Gastrocnemius medialis (tissue), 4 donors: Measurements from ENCODE around the gene MTERF4. TPM values are rescaled to one million over a fixed set of nuclear protein-coding genes. Genes with fewer than 3 reads are reported as not detected.

ENCODE experiments used
- ATAC-seq, 2 donors: fragments of 150-250 bp; one replicate each; pipeline ENCODE4 v1.9.1; 2016
- DNase-seq, 2 donors: peaks; one replicate each; pipeline ENCODE4 v3.0.0-alpha.2; 2019
- H3K27ac ChIP-seq, 4 donors: fragments of 200-600 bp; sonication (generic); 1 replicate in 1 of 4; 2 replicates in 3 of 4; pipeline ENCODE4 v1.5.1; 2016 to 2018; ENCODE audit warnings: mild to moderate bottlenecking in 2 of 4, moderate library complexity in 1 of 4
- H3K27me3 ChIP-seq, 3 donors: fragments of 200-600 bp; sonication (generic) in 2 of 3; 1 replicate in 1 of 3; 2 replicates in 2 of 3; pipeline versions ENCODE4 v1.5.1 to v1.6.0; 2016 to 2019; ENCODE audit warnings: mild to moderate bottlenecking in 1 of 3, moderate library complexity in 1 of 3
- H3K36me3 ChIP-seq, 2 donors: fragments of 200-600 bp; sonication (generic) in 1 of 2; one replicate each; pipeline ENCODE4 v1.5.1; 2017 to 2018
- H3K4me1 ChIP-seq, 2 donors: fragments of 200-600 bp; sonication (generic) in 1 of 2; one replicate each; pipeline ENCODE4 v1.5.1; 2016 to 2017; ENCODE audit warnings: mild to moderate bottlenecking in 2 of 2
- H3K4me3 ChIP-seq, 4 donors: fragments of 200-600 bp; sonication (generic) in 3 of 4; 1 replicate in 1 of 4; 2 replicates in 3 of 4; pipeline ENCODE4 v1.5.1; 2016 to 2019; ENCODE audit warnings: mild to moderate bottlenecking in 2 of 4
- H3K9me3 ChIP-seq, 3 donors: fragments of 200-600 bp; sonication (generic) in 2 of 3; 1 replicate in 1 of 3; 2 replicates in 2 of 3; pipeline ENCODE4 v1.5.1; 2016 to 2019
- CTCF ChIP-seq, 5 experiments: fragments of 450-650 bp in 3 of 5; fragments of 200-600 bp in 2 of 5; sonication (generic) in 2 of 5; IDR thresholded peaks in 4 of 5; conservative IDR thresholded peaks in 1 of 5; 1 replicate in 4 of 5; 2 replicates in 1 of 5; pipeline ENCODE4 v1.5.1; 2016 to 2019; ENCODE audit warnings: antibody characterized with exemption in 5 of 5, mild to moderate bottlenecking in 3 of 5, moderate library complexity in 3 of 5
- POLR2A ChIP-seq, 2 donors: fragments of 450-650 bp; IDR thresholded peaks; one replicate each; pipeline ENCODE4 v1.6.1; 2017; ENCODE audit warnings: antibody characterized with exemption in 2 of 2, mild to moderate bottlenecking in 2 of 2, moderate library complexity in 2 of 2
- in situ Hi-C, 4 donors: fragments of 200-750 bp; cut with MboI; loops; one replicate each; pipeline versions ENCODE4 v1.15.0 to v1.8.0; 2017; ENCODE audit warnings: low sequenced_read_pairs in 4 of 4
- intact Hi-C: fragments of 100-400 bp; cut with DNase I; formaldehyde crosslinking; loops from one replicate; pipeline ENCODE4 v1.15.1; 2023; ENCODE audit warnings: low total_unique reads
- total RNA-seq, 4 donors: library from RNA; depleted of rRNA; stranded (reverse); fragments of >200 nt; gene quantifications; one replicate each; pipeline versions ENCODE4 v1.1.0 to v1.2.3, GENCODE V29; 2016

MTERF4 gene
- total RNA-seq, 4 donors from 2014 or later = 21.8 to 49.3 (median 37.0) TPM

- Histone ChIP-seq H3K36me3 (peaks cover 0 to 69% of the 10 kb centered on the region in 2 donors), H3K27ac (no peak overlapping the region), H3K27me3 (no peaks in the 10 kb centered on the region), H3K4me3 (no peak overlapping the region), H3K4me1 (no peaks in the 10 kb centered on the region), H3K9me3 (no peaks in the 10 kb centered on the region)
- no peak for DNase-seq
- intact Hi-C loops = no loop called here
- ATAC-seq = no peak
- in situ Hi-C loops = no loop called here
- TF ChIP-seq CTCF (IDR thresholded peaks at IDR 0.05 in 4 of 5, conservative IDR thresholded peaks at IDR 0.05 in 1 of 5) = no peak
- no peak for TF ChIP-seq POLR2A (IDR thresholded peaks at IDR 0.05)
These were observed 34.5 kb downstream of the MTERF4 start for GRCh38 chr2:241067501-241068135.

GRCh38 chr2:241066893-241067341 is 35.2 kb downstream of the MTERF4 start:
- H3K27ac ChIP-seq = no peak overlapping the region
- no peak for TF ChIP-seq POLR2A (IDR thresholded peaks at IDR 0.05)
- no peak for TF ChIP-seq CTCF (IDR thresholded peaks at IDR 0.05 in 4 of 5, conservative IDR thresholded peaks at IDR 0.05 in 1 of 5)
- in situ Hi-C loops = no loop called here
- no peaks in the 10 kb centered on the region for H3K4me1 ChIP-seq
- H3K4me3 ChIP-seq = no peak overlapping the region
- no peak for DNase-seq
- H3K27me3 ChIP-seq = no peaks in the 10 kb centered on the region
- intact Hi-C loops = no loop called here
- H3K9me3 ChIP-seq = no peaks in the 10 kb centered on the region
- peaks cover 0 to 62% of the 10 kb centered on the region in 2 donors for H3K36me3 ChIP-seq
- no peak for ATAC-seq

GRCh38 chr2:241066171-241066892 is 35.8 kb downstream of the MTERF4 start:
- in situ Hi-C loops (no loop called here), intact Hi-C loops (no loop called here)
- H3K36me3 ChIP-seq = peaks cover 0 to 59% of the 10 kb centered on the region in 2 donors
- no peak overlapping the region for H3K27ac ChIP-seq
- DNase-seq (no peak), ATAC-seq (no peak)
- no peak overlapping the region for H3K4me3 ChIP-seq
- no peaks in the 10 kb centered on the region for H3K27me3 ChIP-seq
- H3K9me3 ChIP-seq = no peaks in the 10 kb centered on the region
- TF ChIP-seq POLR2A (IDR thresholded peaks at IDR 0.05) = no peak
- TF ChIP-seq CTCF (IDR thresholded peaks at IDR 0.05 in 4 of 5, conservative IDR thresholded peaks at IDR 0.05 in 1 of 5) = no peak
- H3K4me1 ChIP-seq = no peaks in the 10 kb centered on the region

- Histone ChIP-seq H3K4me3 (no peak overlapping the region), H3K4me1 (no peaks in the 10 kb centered on the region), H3K27me3 (no peaks in the 10 kb centered on the region), H3K36me3 (peaks cover 0 to 50% of the 10 kb centered on the region in 2 donors), H3K27ac (no peak overlapping the region), H3K9me3 (no peaks in the 10 kb centered on the region)
- DNase-seq (no peak), ATAC-seq (no peak)
- in situ Hi-C loops (no loop called here), intact Hi-C loops (no loop called here)
- no peak for TF ChIP-seq POLR2A (IDR thresholded peaks at IDR 0.05)
- TF ChIP-seq CTCF (IDR thresholded peaks at IDR 0.05 in 4 of 5, conservative IDR thresholded peaks at IDR 0.05 in 1 of 5) = no peak
These were observed 36.7 kb downstream of the MTERF4 start for GRCh38 chr2:241065355-241065803.
